GM18909 (cell line): ENCODE data around the gene NTNG1.

ENCODE experiments used
- ATAC-seq: cut with Tn5 transposase; IDR thresholded peaks from one replicate; pipeline ENCODE4 v1.9.1; 2021; ENCODE audit warnings: mild to moderate bottlenecking; ENCODE audit not compliant: unreplicated experiment, poor library complexity

The NTNG1 gene

DNA sequence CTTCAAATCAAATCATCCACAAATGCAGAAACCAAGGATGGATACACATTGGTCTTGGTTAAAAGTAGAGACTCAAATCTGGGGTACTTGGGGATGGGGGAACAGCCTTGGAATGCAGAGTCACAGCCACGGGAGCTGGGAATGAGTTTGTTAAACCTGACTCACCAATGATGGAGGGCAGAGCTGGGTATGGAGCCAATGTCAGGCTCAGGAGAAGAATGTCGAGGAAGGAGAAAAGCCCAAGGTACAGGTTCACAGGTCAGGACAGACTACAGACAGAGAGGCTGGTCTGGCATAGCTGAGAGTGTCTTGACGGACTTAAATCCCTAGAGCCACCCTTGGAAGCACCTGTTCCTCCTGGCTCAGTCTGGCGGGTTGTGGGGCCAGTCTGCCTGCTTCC, 237.6 kb downstream of the NTNG1 start:
- no peak for ATAC-seq

DNA sequence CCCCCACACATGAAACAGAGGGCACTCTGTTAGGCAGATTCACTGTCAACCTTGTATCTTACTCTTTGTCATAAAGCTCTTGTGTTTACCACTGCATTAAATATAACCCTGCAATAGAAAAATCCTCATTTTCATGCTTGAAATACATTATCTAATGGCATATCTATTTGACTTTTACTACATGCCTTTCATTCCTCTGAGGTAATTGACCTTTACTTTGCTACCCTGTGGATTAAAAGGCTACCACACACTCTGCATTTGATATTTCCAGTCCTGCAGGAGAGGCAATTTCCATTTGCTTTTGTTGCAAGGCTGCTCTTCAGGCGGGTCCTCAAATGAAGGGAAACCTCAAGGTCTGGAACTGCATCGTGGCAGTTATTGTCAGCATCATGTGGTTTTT, 238.0 kb downstream of the NTNG1 start:
- no peak for ATAC-seq

DNA sequence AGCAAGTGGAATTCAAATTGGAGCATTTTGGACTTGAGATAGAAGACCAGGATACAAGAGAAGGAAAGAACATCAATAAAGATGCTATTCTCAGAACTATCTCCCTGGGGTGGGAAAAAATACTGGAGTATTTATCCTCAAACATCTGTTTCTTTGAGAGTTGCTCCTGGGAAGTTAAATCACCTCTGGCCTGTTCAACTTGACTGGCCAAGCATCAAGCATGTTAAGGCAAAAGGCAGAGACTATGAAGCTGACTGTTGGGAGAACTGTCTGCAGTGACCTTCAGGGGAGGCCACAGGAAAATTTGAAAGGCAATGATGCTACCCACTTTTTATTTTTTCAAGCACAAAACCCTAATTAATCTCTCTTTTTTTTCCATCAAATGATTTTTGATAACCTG, 239.0 kb downstream of the NTNG1 start:
- no peak for ATAC-seq

GRCh38 chr1:107389410-107390396, 248.9 kb downstream of the NTNG1 start:
- no peak for ATAC-seq

DNA sequence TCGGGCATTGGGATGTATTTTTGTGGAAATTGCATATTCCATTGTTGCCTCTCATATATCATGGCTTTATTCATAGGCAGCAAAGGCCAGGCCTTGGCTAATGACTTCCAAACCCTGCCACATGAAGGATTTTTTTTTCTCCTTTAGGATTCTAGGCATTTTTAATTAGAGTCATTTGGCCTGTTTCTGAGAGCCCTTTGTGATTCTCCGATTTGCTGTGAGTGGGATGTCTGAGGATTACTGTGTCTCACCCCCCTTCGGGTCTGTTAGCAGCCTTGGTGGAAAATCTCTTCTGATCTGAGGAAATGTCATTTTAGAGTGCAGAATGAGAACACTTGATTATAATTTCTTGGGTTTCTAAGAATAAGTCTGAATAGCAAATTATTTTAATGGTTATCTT, 253.5 kb downstream of the NTNG1 start:
- no peak for ATAC-seq

GRCh38 chr1:107401704-107402103, 260.9 kb downstream of the NTNG1 start:
- no peak for ATAC-seq

DNA sequence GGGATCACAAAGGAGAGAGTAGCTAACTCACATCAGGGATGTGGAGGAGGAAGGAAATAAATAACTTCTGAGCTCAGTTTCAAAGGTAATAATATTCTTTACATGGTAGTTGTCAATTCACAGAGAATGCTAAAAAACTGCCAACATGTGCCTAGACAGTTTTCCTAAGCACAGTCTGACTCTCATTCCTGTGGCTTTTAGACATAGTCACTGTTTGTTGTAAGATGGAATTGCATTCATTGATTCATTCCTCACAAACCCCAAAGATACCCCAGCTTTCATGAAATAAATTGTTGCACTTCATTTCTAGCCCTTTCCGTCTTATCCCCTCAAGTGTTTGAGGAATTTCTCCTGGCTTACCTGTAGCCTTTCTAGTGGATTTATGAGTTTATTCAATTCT, 263.9 kb downstream of the NTNG1 start:
- no peak for ATAC-seq

DNA sequence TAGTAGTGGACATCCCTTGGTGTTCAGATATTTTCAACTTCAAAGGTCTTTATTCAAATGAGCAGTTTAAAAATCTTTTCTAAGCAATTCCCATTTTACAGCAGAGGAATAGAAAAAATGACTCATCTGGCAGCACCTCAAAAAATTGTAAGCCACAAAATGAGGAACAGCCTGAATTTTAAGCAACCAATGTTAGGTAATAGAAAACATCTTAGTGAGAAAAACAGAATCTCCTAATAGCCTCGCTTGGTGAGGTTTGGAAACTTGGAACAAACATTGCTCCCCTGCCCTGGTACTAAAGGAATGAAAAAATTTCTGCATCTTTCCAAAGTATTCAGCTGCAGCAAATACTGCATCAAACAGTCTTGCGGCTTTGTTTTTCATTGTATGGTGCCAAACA, 264.4 kb downstream of the NTNG1 start:
- ATAC-seq, result no peak

GRCh38 chr1:107407011-107407410, 266.2 kb downstream of the NTNG1 start:
- ATAC-seq, result no peak

DNA sequence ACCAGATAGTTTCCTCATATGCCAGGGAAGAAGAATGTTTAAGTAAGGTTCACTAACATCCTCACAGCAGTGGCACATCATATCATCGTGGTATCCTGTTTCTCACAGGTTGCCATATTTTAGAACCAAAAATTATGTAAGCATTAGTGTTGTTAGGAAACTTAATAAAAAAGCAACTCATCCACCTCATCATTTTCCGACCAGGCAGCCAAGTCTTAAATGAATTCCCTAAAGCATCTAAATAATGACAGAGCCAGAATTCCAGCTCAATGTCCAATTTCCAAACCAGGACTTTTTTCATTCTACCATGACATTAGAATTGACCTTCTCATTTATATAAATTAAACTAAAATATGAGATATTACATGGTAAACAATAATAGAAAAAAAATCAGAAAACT, 272.7 kb downstream of the NTNG1 start:
- ATAC-seq, result no peak

- ATAC-seq, result no peak
Observed at GRCh38 chr1:107413951-107414350, 273.1 kb downstream of the NTNG1 start.

DNA sequence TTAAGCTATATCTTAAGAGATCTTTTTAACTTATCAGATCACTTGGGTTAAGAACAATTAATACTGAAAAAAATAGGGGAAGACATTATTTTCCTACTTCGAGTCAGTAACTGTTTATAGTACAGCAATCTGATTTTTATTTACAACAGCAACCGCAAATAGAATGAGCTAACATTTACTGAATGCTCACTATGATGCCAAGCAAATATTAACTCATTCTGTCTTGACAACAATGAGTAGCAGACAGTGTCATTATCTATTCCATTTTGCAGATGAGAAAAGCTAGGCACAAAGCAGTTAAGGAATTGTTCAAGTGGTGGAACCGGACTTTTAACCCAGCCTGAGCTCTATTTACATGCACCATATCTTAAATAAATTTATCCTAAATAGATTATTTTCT, 273.7 kb downstream of the NTNG1 start:
- ATAC-seq, result no peak

- no peak for ATAC-seq
Observed at GRCh38 chr1:107415241-107415640, 274.4 kb downstream of the NTNG1 start.

- ATAC-seq, result no peak
Observed at GRCh38 chr1:107419003-107419402, 278.2 kb downstream of the NTNG1 start.

- ATAC-seq, result no peak
Observed at GRCh38 chr1:107422901-107423300, 282.1 kb downstream of the NTNG1 start.

- peak; percentile 95 for ATAC-seq
Observed at GRCh38 chr1:107430540-107431228, 289.8 kb downstream of the NTNG1 start.

GRCh38 chr1:107432108-107432507, 291.3 kb downstream of the NTNG1 start:
- ATAC-seq, result no peak

- ATAC-seq, result no peak
Observed at GRCh38 chr1:107433068-107433467, 292.2 kb downstream of the NTNG1 start.

- no peak for ATAC-seq
Observed at GRCh38 chr1:107433635-107434360, 293.0 kb downstream of the NTNG1 start.

DNA sequence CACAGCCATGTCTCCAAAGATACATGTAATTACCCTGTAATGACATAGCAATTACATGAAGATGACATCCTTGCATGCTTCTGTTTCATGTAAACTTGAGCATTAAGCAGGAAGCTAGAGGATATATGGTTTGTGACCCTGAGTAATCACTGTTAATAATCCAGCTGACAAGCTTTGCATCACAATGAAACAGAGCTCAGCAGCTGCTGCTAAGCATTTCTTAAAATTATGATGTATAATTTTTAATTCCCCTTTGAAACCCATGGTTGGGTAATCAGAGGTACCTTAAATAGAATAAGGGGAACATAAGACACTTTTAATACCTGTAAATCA, 293.5 kb downstream of the NTNG1 start:
- ATAC-seq, result no peak
